OCI-LY1 (cell line): ENCODE data around the gene CCDC172.

Source experiments
- H2AFZ ChIP-seq: fragments of 200-600 bp; sonication (generic), shearing (Covaris generic); 2 replicates; pipeline ENCODE4 v1.6.0; 2014; ENCODE audit warnings: antibody characterized with exemption, mild to moderate bottlenecking, low read length
- H3F3A ChIP-seq: fragments of 200-600 bp; sonication (generic), shearing (Covaris generic); 2 replicates; pipeline ENCODE4 v1.6.0; 2014; ENCODE audit warnings: mild to moderate bottlenecking, antibody characterized with exemption, low read length, moderate library complexity; ENCODE audit not compliant: insufficient read depth
- H3K27ac ChIP-seq: fragments of 200-600 bp; sonication (generic); 2 replicates; pipeline ENCODE4 v1.5.1; 2014; ENCODE audit warnings: low read length, mixed run types, mild to moderate bottlenecking, low read depth; ENCODE audit not compliant: poor library complexity, severe bottlenecking
- H3K27me3 ChIP-seq: fragments of 200-600 bp; sonication (generic); 2 replicates; pipeline ENCODE4 v1.6.0; 2014; ENCODE audit warnings: antibody characterized with exemption, mild to moderate bottlenecking, low read length, moderate library complexity; ENCODE audit not compliant: insufficient read depth
- H3K36me3 ChIP-seq: fragments of 200-600 bp; sonication (generic); 2 replicates; pipeline ENCODE4 v1.6.1; 2014; ENCODE audit warnings: mild to moderate bottlenecking, antibody characterized with exemption, low read length, moderate library complexity, mixed read lengths; ENCODE audit not compliant: insufficient read depth
- H3K4me1 ChIP-seq: fragments of 200-600 bp; sonication (generic); 2 replicates; pipeline ENCODE4 v1.5.1; 2014; ENCODE audit warnings: mild to moderate bottlenecking, low read length, moderate library complexity; ENCODE audit not compliant: insufficient read depth, severe bottlenecking
- H3K4me2 ChIP-seq: fragments of 200-600 bp; sonication (generic), shearing (Covaris generic); 2 replicates; pipeline ENCODE4 v1.6.1; 2014; ENCODE audit warnings: low read length
- H3K4me3 ChIP-seq: fragments of 200-600 bp; sonication (generic); 2 replicates; pipeline ENCODE4 v1.5.1; 2014; ENCODE audit warnings: low read length, low read depth, mild to moderate bottlenecking, mixed read lengths; ENCODE audit not compliant: poor library complexity, severe bottlenecking
- H3K79me2 ChIP-seq: fragments of 200-600 bp; shearing (Covaris generic); 2 replicates; pipeline ENCODE4 v1.6.1; 2016; ENCODE audit warnings: mixed run types, low read length, mixed read lengths; ENCODE audit not compliant: insufficient read depth
- H3K9ac ChIP-seq: fragments of 200-600 bp; sonication (generic), shearing (Covaris generic); 2 replicates; pipeline ENCODE4 v1.6.1; 2014; ENCODE audit warnings: mild to moderate bottlenecking, low read length, mixed read lengths
- H3K9me2 ChIP-seq: fragments of 200-600 bp; sonication (generic), shearing (Covaris generic); 2 replicates; pipeline ENCODE4 v1.6.1; 2014; ENCODE audit warnings: low read depth, mild to moderate bottlenecking, low read length, mixed read lengths
- H3K9me3 ChIP-seq: fragments of 200-600 bp; shearing (Covaris generic); 2 replicates; pipeline ENCODE4 v1.6.1; 2014; ENCODE audit warnings: low read length, mixed read lengths
- H4K20me1 ChIP-seq: fragments of 200-600 bp; sonication (generic), shearing (Covaris generic); 2 replicates; pipeline ENCODE4 v1.6.0; 2016; ENCODE audit warnings: mild to moderate bottlenecking, low read length; ENCODE audit not compliant: insufficient read depth
- CTCF ChIP-seq: fragments of 200-600 bp; sonication (generic), shearing (Covaris generic); IDR thresholded peaks from 2 replicates; pipeline ENCODE4 v1.5.1; 2017; ENCODE audit warnings: mild to moderate bottlenecking, antibody characterized with exemption, low read length, moderate library complexity, mixed read lengths
- EZH2 ChIP-seq: fragments of 200-600 bp; sonication (generic), shearing (Covaris generic); IDR thresholded peaks from 2 replicates; pipeline ENCODE4 v1.8.0; 2017; ENCODE audit warnings: borderline replicate concordance, mixed run types, mild to moderate bottlenecking, antibody characterized with exemption, low read length, moderate library complexity, mixed read lengths

The CCDC172 gene

GRCh38 chr10:116418389-116418788, 94.1 kb downstream of the CCDC172 start:
- H3K27ac ChIP-seq, result no peak overlapping the region
- H3K4me2 ChIP-seq, result no peak overlapping the region
- H3K9me2 ChIP-seq, result no peaks in the 10 kb centered on the region
- H3K9ac ChIP-seq, result no peak overlapping the region
- no peaks in the 10 kb centered on the region for H3K36me3 ChIP-seq
- H3K79me2 ChIP-seq, result no peaks in the 10 kb centered on the region
- no peaks in the 10 kb centered on the region for H3K4me1 ChIP-seq
- no peak overlapping the region for H2AFZ ChIP-seq
- no peaks in the 10 kb centered on the region for H4K20me1 ChIP-seq
- H3K4me3 ChIP-seq, result no peak overlapping the region
- no peaks in the 10 kb centered on the region for H3K27me3 ChIP-seq
- no peaks in the 10 kb centered on the region for H3F3A ChIP-seq
- H3K9me3 ChIP-seq, result no peaks in the 10 kb centered on the region
- TF ChIP-seq CTCF, result no peak
- TF ChIP-seq EZH2, result no peak

- H3K36me3 ChIP-seq, result no peaks in the 10 kb centered on the region
- no peaks in the 10 kb centered on the region for H3K27me3 ChIP-seq
- H3K27ac ChIP-seq, result no peak overlapping the region
- H3K9ac ChIP-seq, result no peak overlapping the region
- no peaks in the 10 kb centered on the region for H3F3A ChIP-seq
- H3K79me2 ChIP-seq, result no peaks in the 10 kb centered on the region
- TF ChIP-seq CTCF (no peak), EZH2 (no peak)
- no peaks in the 10 kb centered on the region for H3K9me2 ChIP-seq
- no peak overlapping the region for H3K4me2 ChIP-seq
- H4K20me1 ChIP-seq, result no peaks in the 10 kb centered on the region
- no peaks in the 10 kb centered on the region for H3K4me1 ChIP-seq
- H3K9me3 ChIP-seq, result no peaks in the 10 kb centered on the region
- H3K4me3 ChIP-seq, result no peak overlapping the region
- no peak overlapping the region for H2AFZ ChIP-seq
Observed at GRCh38 chr10:116421815-116422214, 97.6 kb downstream of the CCDC172 start.

GRCh38 chr10:116427671-116428070, 103.4 kb downstream of the CCDC172 start, which contains the start of gene PNLIPRP3:
PNLIPRP3 (plus strand) TSS chr10:116427847; CDS start chr10:116428013, 166 bp downstream.
- no peaks in the 10 kb centered on the region for H3K27me3 ChIP-seq
- no peaks in the 10 kb centered on the region for H4K20me1 ChIP-seq
- H3K79me2 ChIP-seq, result no peaks in the 10 kb centered on the region
- no peaks in the 10 kb centered on the region for H3K4me1 ChIP-seq
- H3F3A ChIP-seq, result no peaks in the 10 kb centered on the region
- H3K9me2 ChIP-seq, result no peaks in the 10 kb centered on the region
- no peak within 1 kb of the TSS for H3K9ac ChIP-seq
- TF ChIP-seq EZH2 (no peak), CTCF (no peak)
- no peak within 1 kb of the TSS for H3K27ac ChIP-seq
- no peaks in the 10 kb centered on the region for H3K9me3 ChIP-seq
- no peak within 1 kb of the TSS for H3K4me3 ChIP-seq
- no peaks in the 10 kb centered on the region for H3K36me3 ChIP-seq
- no peak within 1 kb of the TSS for H3K4me2 ChIP-seq
- H2AFZ ChIP-seq, result no peak within 1 kb of the TSS
